GM18519 (cell line): ENCODE results near the gene IFFO2.

Source experiments
- ATAC-seq: cut with Tn5 transposase; IDR thresholded peaks from one replicate; pipeline ENCODE4 v1.9.1; 2021; ENCODE audit warnings: mild to moderate bottlenecking, moderate library complexity; ENCODE audit not compliant: unreplicated experiment, low FRiP score

IFFO2 gene

DNA sequence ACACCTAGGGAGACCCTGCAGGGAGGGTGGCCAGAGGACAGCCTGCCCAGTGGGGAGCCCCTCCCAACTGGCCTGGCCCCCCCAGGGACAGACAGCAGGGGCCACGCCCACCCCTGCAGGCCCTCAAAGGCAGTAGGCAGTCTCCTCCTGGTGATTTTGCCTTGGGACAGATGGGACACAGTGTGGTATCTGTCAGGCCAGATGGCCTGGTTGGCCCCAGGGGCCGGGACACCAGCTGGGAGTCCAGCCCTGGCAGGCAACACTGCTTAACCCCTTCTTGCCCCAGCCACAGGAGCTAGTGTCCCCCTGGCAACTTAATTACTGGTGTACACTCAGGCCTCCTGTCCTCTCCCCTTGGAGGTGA, 17.8 kb downstream of the IFFO2 start:
- ATAC-seq = no peak

DNA sequence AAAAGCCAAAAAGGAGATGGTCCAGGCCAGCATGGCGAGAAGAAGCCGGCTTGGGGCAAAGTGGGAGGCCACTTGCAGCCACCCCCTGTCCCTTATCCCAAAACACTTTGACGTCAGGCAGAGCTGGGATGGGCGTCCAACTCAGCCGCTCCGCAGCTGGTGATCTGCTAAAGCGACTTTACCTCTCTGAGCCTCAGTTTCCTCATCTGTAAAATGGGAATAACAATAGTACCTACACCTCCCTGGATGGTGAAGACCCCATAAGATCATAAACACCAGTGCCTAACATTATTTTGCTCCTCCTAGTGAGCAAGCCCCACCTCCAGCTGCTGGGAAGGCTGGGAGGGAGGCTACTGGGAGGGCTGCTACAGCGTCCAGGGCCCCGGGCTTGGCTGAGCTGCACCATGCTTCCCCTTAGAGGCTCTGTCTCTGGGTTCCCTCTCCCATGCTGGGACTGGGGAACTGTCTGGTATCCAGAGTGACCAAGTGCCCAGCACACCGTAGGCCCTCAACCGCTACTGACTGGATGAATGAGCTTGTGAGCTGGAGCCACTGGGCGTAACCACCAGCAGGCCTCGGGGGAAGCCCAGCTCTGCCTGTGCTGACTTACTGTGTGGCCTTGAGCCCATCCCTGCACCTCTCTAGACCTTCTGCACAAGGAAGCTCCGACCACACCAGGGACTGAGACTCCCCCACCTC, 18.3 kb downstream of the IFFO2 start:
- ATAC-seq = no peak

DNA sequence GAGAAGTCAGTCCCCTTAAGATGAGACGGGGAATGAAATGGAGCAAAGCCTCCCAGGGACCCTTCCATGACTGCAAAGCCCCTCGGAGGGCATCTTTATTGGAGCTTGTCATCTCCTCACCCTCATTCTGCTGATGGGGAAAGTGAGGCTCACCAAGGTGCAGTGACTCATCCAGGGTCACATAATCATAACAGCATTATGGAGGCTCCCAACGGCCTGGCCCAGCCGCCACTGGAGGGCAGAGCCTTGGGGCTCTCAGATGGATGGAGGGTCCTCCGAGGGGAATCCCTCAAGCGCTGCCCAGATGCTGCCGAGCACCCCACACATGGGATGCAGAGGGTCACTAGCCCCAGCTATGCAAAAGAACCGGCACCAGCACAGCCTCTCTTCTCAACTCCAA, 18.9 kb downstream of the IFFO2 start:
- ATAC-seq = no peak

DNA sequence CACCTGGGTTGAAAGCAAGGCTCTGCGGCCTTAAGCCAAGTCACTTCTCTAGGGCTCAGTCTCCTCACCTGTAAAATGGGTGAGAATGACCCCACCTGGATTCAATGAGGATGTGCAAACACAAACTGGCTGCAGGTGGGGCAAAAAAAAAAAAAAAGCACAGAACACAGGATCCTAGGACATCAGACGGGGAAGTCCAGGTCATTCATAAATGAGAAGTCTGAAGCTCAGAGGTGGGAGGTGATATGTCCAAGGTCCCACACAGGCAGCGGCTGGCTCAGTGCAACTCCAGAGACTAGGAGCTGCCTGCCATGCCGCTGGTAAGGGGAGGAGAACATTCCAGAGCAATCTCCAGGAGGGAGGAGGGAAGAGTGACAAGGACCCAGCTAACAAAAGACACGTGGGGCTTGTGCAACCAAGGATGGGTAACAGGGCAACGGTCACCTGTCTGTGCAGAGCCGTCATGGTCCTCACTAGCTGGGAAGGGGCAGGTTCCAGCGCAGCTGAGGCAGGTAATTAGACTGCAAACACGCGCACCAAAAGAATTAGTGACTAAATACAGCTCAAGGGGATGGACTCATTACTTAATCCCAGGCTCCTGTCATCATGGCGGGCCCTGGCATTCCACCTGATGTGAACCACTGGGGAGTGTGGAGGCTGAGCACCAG, 19.5 kb downstream of the IFFO2 start:
- ATAC-seq = no peak

DNA sequence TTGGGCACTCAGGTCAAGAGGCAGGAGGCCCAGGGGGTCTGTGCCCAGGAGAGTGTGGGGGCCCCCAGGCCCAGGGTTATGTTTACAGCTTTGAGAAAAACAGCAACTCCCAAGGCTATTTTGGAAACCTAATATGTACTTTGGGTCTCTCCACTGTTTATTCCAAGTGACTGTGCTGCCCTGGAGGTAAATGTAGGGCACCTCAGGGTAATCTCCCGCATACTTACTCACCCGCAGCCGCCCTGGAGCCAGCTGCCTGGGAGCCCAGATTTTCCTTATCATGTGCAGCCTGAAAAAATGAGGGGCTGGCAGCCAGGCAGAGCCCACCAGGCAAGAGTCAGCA, 20.0 kb downstream of the IFFO2 start:
- no peak for ATAC-seq

DNA sequence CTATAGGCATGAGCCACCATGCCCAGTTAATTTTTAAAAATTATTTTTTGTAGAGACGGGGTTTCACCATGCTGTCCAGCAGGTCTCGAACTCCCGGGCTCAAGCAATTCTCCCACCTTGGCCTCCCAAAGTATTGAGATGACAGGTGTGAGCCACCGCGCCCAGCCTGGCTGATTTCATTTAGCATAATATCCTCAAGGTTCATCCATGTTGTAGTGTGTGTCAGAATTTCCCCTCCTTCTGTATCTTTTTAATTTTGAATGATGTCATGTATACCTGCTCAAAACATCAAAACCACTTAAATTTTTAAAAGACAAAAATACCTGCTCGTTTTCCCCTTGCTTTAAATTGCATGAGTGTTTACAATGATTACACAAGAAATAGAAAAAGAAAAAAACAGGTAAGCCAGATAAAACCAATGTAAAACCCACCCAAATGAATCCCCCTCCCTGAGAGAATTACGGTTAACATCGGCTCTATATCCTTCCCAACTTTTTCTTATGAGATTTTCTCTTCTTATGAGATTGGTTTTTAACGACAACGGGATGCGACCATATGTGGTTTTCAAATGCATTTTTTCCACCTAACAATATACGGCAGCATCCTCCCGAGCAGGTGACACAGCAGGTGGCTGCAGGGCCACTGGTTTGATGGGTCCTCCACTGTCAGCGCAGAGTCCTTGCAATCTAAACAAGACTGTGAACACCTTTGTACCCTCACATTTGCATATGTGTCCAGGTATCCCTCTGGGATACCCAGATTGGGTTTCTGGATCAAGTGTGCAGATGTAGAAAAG, 22.1 kb downstream of the IFFO2 start:
- no peak for ATAC-seq

DNA sequence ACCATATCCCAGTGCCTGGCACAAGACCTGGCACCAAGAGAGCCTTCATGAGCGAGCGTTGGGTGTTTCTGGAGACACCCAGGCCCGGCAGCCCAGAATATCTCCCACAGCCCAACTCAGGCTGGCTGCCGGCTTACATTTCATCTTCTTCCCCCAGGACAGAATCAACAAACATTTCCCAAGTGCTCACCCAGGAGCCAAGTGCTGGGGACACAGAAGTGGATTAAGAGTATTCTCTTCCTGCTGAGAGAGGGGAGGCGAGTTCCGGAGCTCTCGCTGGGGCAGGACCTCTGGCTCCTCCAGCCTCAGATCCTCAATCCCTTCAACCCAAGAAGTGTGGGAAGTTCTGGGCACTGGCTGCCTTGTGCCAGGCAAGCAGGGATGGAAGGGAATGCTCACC, 23.6 kb downstream of the IFFO2 start:
- no peak for ATAC-seq

DNA sequence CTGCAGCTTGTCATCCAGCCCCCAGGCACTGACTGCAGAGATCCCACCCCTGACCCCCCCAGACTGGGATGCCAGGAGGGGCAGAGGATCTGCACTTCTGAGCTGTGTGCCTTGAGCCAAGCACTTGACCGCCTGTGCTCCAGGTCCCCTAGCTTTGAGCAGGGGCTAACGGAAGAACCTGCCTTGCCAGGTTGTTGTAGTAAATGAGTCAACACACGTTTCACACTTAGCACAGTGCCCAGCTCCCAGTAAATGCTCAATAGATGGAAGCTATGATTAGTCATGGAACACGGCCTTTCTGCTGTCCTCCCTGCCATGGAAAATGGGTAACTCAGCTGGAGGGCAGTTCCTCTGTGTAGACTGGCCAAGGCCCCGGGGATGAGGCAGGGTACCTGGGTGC, 24.1 kb downstream of the IFFO2 start:
- no peak for ATAC-seq

DNA sequence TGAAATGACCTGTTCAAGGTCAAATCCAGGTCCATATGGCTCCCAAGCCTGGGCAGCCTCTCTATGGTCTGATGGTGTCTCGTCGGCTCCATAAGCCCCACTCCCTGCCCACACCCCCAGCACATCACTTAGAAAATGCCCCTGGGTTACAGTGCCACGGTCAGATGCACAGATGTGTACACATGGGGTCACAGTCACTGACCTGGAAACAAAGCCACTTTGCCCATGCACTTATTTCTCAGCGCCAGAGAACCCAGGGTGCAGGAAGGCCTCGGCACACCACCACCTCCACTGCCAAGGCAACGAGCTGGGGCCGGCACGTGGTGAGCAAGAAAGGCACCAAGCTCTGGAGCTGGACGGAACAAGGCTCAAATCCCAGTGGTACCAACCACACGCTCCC, 24.7 kb downstream of the IFFO2 start:
- ATAC-seq = no peak

DNA sequence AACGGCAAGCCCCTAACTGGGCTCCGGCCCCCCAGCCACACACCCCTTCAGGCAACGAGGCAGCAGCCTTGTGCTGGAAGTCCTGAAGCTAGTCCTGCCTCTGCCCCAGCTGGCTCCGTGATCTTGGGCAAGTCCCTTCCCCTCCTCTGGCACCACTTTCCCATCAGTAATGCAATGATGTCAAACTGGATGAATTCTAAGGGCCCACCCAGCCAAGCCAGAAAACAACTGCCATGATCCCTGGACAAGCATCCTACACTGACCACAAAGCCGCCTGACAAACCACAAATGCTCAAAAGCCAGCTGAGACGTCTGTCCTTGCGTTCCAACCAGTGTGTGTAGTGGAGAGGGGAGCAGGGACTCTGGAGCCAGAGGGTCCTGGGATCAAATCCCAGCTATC, 26.8 kb downstream of the IFFO2 start:
- no peak for ATAC-seq

DNA sequence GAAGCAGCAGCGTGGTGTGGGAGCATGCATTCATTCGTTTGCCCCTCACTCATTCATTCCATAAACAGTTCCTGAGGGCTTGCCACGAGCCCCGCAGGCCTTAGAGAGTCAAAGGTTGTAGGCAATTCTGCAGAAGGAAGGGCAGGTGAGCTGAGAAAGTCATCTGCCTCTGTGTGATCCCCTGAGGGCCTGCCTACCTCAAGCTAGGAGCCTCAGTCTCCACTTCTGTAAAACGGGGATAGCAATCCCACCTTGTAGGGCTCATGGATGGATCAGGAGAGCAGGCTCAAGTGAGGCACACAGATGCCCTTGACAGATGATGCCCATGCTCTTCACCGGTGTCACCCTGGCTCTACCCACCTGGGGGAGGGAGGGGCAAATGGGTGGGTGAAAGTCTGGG, 27.5 kb downstream of the IFFO2 start:
- ATAC-seq = no peak

DNA sequence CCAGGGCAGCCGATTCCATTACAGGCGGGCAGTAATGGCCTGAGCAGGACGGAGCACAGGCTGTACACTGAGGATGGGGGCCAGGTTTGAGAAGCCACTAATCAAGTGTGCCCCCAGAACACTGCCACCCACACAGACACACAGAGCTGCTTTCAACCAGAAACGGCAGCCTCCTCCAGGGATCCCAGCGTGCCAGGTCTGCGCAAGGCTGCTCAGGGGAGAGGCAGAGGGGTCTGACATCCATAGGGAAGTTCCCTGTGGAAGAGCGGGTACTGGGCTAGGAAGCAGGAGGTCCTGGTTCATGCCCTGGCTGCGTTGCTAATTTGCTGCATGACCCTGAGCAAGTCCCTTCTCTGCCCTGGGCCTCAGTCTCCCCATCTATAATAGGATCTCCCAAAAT, 28.1 kb downstream of the IFFO2 start:
- no peak for ATAC-seq

DNA sequence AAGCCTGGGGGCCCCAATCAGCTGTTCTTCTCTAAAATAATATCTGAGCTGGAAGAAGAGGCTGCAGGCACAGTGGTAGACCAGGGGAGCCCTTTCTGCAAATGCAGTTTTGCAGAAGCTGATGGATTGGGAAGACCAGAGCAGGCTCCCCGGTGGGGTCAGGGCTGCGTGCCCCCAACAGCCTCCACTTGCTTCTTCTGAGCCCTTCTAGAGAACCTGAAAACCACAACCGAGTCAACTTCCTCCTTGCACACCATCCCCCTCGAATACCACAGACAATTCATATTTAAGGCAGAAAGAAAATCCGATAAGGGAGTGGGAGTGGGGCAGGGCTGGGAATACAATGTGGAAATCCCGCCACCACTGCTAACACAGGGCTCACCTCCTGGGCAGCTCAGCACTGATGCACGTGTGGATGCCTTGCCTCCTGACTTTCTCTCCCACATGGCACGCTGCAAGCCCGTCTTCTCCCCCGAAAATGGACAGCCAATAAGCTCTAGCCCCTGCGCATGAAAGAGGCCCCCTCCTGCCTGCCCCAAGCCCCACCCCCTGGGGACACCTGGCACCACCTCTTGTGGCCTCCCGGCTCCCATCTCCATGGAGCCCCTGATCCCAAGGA, 28.7 kb downstream of the IFFO2 start:
- ATAC-seq = no peak

DNA sequence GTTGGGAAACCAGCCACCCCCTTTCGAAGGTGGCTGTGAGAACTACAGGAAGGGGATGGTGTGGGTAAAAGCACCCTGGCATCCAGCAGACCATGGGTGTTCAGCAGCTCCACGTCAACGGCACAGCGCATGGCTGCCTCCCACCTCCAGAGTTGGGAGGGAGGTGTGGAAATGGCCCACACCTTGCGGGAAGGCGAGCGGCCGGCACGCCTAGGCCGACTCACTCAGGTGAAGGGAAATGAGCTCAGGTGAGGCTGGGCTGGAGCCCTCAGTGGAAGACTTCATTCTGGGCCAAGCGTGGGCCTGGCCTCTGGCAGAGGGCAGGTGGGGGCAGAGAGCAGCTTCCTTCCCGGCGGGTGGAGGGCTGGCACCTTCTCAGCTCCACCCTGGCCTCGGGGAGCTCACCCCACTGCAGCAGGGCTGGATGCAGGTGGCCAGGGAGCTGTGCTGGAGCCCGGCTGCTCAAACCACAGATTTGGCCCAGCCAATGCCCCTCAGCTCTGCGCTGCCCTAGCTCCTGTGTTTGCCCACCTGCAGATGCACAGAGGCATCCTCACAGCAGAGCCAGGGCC, 29.3 kb downstream of the IFFO2 start:
- no peak for ATAC-seq

DNA sequence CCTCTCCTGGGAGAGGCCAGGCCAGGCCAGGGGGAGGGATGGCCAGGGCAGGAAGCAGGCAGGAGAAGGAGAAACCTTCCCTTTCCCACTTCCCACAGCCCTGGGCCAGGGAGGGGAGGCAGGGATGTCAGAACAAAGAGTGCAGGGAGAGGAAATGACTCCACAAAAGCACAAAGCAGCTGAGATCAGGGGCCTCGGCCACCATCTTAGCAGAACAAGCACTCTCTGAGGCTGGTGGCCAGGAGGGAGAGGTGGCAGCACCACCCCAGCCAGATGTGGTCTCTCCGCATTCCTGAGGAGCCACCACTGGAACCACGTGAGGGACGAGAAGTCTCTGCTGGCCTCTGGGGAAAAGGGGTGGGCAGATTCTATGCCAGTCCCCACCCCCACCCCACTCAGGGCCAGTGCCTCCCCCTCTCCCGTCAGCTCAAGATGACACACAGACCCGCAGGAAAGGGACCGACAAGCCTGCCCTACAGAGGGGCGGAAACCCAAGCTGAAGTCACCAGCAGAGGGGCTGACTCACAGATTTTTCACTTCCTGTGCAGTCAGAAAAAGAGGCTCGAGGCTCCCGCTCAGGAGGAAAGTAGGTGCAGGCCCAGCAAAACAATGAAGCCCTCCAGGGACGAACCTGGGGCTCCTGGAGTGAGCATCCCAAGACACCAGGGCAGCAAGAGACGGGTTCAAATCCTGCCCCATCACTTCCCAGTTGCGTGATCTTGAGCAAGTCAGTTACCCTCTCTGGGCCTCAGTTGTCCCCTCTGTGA, 30.0 kb downstream of the IFFO2 start:
- ATAC-seq = no peak

DNA sequence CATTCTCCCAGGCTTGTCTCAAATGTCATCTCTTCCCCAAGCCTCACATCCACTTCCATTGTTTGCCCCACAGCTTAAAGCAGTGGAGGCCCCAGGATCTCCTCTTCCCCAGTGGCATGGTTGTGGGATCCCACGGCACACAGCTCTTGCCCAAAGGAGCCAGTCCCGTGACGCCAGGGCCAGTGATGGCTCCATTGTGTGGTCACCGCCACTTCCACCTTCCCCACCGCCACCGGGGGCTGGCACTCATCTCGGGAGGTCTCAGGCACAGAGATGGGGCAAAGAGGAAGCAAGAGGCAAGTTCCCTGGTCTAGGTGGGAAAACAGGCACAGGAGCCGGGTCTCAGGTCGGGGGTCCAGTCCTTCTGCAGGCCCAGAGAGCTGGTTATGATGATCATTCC, 31.2 kb downstream of the IFFO2 start:
- no peak for ATAC-seq

DNA sequence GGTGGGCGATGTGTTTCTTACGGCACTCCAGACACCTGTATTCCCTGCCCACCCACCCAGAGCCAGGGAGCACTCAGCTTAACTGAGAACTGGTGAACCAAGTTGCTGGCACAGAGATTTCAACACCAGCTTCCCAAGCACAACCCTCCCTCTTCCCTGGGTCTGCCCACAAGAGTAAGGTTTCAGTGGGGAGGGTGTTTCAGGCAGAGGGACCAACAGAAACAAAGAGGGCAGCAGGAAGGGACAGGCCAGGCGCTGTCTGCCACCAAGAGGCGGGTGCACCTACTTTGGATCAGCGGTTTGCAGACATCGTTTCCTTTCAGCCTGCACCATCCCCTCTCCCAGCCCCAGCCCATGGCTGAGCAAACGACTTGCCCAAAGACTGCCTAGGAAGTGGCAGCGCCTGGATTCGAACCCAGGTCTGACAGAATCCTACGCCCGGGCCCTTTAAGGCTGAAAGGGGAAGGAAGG, 32.2 kb downstream of the IFFO2 start:
- no peak for ATAC-seq

DNA sequence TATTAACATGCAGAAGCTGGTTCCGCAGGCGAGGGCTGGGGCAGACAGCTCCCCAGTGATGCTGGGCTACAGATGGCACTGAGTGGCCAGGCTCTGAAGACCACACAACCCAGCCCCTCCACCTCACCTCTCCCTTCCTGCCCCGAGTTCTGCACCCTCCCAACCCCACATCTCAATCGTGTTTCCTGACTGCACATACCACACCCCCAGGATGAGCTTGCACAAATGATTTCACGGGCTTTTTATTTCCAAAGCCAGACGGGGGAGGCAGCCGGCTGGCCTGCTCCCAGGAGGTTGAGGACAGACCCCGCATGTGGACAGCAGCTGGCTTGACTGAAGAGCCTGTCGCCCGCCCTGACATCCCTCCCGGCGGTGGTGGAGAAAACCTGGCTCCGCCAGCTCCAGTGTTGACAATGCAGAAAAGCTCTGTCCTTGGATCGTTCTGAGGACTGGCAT, 32.7 kb downstream of the IFFO2 start:
- ATAC-seq = no peak

DNA sequence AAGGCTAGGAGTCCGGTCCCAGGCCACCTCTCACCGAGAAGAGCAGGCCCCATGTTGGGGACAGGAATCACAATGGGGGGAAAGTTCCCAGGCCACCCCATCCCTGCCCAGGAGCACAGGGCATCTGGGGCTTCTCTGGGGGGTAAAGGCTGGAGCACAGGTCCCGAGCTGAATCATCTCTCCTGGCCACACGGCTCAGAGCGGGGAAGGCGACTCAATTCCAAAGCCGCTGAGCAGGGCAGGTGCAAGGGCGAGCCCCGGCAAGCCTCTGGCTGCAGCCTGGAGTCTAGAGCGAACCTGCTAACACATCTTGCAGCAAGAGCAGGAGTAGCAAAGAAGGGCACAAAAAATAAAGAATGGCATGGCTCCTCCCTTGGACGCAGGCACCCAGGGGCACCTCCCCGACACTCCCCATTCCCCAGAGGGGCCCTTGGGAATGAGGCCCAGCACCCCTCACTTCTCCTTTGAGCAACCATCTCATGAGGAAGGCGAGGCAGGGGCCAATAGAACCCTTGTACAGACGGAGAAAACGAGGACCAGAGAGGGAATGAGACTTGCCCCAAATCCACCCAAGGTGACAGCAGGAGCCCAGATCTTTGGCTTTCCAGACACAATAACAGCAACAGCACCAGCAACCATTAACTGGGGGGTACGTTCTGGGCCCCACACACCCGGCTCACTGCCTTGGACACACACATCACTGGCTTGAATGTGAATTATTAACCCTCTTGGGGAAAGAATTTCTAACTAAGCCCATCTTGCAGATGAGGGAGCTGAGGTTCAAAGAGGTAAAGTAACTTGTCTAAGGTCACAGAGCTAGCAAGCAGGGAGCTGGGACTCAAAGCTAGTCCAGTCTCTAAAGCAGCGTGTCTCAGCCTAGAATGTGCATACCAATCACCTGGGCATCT, 33.4 kb downstream of the IFFO2 start:
- ATAC-seq = no peak
